GM21723 (cell line): ENCODE data around the gene MTHFD2.
"Not testable (repeated sequence)": the region's sequence is repeated elsewhere in the genome, so short reads cannot be mapped to it uniquely, and the experiment has no call there.

Experiments used
- ATAC-seq: cut with Tn5 transposase; IDR thresholded peaks from one replicate; pipeline ENCODE4 v1.9.1; 2021; ENCODE audit warnings: mild to moderate bottlenecking, moderate library complexity; ENCODE audit not compliant: unreplicated experiment

Gene MTHFD2

DNA sequence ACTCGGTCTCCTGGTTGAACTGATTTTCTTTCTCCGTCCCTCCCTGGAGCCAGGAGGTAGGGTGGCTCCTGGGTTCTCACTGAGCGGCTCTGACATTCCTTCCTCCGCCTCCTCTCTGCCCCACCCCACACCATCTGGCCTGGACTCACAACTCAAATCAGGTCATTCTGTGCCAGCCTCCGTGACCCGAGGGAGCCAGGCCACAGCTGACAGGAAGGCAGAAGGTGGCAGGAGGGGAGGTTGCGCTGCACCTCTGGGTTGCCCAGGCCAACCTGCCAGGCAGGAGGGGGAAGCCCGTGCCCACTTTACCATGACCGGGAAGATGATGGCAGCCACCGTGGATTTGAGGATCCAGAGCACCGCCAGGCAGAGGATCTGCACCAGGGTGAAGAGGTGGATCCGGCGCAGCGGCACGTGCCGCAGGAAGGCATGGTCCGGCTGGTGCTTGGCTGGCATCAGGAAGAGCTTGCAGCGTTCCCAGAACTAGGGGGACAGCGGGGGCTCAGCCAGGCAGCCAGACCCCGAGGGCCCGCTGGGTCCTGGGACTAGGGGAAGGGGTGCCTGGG is 28.3 kb downstream of the MTHFD2 start:
- ATAC-seq: no peak

DNA sequence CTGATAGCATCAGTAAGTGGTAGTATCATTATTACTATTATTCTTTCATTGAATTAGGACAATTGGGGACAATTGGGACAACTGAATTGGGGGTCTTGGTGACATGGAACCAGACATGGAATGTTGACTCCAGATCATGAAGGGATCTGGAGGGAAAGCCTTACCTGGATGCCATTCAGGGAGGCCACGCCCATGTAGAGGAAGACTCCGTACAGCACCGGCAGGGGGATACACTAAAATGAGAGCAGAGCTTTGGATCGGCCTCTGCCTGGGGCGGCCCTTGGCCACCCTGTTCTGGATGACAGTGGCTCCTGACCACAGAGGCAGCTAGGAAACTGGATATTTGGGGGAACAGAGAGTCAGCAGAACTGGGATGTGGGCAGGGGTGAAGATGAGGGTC is 29.2 kb downstream of the MTHFD2 start:
- no peak for ATAC-seq

DNA sequence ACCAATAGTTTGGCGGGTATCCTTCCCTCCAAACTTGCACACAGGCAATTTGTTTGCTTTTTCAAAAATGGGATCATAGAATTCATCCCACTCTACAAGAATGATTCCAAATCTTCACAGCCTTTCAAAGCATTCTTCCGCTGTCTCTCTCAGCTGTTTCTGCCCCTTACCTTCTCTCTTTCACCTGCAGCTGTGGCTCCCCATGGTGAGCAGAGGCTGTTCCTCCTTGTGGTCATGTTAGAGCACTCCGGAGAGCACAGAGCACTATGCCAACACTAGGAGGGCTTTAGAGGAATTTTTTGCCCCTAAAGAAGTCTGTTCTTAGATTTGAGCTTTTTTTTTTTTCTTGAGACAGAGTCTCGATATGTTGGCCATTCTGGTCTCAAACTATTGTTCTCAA is 30.4 kb downstream of the MTHFD2 start:
- no peak for ATAC-seq

DNA sequence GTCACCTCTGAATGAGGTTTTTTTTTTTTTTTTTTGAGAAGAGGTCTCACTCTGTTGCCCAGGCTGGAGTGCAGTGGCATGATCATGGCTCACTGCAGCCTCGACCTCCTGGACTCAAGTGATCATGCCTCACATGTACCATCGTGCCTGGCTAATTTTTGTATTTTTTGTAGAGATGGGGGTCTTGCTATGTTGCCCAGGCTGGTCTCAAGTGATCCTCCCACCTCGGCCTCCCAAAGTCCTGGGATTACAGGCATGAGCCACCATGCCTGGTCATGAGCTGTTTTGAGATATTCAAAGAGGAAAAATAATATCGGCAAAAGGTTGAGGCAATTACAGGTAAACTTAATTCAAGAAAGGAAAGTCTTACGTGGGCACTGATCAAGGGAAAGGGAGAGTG is 31.4 kb downstream of the MTHFD2 start:
- ATAC-seq: not testable (repeated sequence)

DNA sequence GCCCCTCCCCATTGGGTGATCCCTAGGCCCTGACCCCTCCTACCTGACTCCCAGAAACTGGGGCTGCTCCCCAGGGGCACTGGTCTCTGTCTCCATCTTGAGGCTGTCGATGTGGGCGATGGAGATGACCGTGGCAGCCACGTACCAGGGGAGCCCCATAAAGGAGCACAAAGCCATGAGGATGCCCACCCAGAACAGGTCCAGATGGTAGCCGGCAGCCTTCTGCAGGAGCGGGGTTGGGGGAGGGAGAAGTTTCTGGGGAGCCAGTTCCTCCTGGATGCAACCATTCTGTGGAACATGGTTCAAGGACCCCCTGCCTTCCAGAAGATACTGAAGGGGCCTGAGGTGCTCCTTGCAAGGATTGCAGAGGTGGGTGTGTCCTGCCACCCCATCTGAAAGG is 34.0 kb downstream of the MTHFD2 start:
- no peak for ATAC-seq

DNA sequence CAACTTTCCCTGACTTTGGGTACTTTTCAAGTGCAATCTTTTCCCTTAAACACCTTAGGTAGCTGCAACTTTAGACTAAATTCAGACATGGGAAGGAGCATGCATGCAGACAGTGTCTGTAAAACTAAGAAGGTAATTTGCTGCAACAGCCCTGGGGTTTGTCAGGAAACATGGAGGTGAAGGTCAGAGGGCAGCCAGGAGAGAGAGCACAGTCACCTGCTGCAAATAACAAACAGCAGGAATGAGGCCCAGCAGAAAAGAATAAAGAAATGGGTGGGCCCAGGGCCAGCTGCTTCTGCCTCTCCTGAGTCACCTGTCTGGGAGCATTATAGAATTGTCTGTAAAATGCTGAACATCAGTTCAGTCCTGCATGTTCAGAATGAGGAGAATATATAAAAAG is 35.2 kb downstream of the MTHFD2 start:
- no peak for ATAC-seq

DNA sequence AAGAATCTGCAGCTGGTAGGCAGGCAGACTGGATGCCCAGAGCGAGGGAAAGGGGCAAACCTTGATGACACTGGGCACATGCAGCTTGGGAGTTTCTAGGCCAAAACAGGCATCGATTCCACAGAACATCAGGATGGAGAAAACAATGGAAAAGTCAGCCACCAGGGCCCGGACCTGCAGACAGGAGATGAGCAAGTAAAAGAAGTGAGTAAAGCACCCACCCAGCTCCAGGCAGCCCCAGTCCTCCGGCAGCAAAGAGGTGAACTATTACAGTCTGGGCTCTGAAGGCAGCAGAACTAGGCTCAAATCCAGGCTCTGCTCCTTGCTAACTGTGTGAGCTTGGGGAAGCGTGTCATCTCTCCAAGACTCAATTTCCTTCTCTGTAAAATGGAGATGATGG is 36.6 kb downstream of the MTHFD2 start:
- no peak for ATAC-seq

DNA sequence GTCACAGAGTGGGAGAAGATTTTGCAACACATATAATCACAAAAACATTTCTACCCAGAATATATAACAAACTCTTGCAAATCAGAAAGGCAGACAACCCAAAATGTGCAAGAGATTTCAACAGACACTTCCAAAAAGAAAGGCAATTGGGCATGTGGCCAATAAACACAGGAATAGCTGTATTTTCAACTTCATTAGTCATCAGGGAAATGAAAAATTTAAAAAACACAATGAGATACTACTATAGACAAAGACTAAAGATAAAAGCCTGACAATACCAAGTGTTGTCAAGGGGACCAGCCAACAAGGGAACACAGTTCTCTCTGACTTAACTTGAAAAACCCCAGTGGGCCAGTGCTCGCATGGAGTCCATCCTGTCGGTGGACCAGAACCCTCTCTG is 40.5 kb downstream of the MTHFD2 start:
- ATAC-seq: no peak

DNA sequence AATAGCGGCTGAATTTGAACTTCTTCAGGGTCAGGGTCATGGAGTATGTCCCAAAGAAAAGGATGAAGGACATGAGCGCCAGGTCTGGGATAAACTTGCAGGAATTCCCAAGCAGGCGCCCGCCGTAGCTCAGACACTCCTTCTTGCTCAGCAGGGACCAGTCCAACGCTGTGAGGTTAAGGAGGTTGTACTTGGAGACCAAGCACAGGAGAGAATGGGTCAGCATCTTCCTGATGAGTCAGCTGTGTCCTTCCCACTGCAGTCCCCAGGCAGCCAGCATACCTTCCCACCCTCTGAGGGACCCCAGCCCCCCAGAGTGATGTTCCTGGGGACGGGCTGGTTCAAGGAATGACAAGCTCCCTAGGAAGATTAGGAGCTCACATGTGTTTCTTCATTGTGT is 40.9 kb downstream of the MTHFD2 start:
- no peak for ATAC-seq

DNA sequence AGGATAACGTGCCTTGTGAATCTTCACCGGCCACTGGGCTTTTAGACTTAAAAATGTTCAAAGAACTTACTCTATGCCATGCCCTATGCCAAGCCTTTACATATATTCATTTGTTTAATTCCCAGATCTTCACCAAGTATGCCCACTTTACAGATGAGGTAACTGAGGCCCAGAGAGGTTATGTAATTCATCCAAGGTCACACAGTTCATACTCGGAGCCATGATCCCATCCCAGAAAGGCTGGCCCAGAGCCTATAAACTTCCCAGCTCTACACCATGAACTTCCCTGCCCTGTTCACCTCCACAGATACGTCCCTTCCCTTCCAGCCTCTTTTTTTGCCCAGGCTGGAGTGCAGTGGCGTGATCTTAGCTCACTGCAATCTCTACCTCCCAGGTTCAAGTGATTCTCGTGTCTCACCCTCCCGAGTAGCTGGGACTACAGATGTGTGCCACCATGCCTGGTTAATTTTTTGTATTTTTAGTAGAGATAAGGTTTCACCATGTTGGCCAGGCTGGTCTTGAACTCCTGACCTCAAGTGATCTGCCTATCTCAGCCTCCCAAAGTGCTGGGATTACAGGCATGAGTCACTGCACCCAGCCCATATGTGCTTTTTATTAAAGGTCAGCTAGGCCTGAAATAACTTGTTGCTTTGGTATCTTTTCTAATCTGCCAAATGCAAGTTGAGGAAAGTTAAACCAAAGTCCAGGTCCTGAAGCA is 44.1 kb downstream of the MTHFD2 start:
- ATAC-seq: no peak

DNA sequence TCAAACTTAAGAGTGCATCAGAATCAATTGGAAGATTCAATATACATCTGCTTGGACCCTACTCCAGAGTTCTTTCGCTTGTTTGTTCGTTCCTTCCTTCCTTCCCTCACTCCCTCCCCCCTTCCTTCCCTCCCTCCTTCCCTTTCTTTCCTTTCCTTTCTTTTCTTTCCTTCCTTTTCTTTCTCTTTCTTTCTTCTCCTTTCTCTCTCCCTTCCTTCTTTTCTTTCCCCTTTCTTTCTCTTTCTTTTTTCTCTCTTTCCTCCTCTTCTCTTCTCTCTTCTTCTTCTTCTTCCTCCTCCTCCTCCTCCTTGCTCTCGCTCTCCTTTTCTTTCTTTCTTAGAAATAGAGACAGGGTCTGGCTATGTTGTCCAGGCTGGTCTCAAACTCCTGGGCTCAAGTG is 45.9 kb downstream of the MTHFD2 start:
- no peak for ATAC-seq

DNA sequence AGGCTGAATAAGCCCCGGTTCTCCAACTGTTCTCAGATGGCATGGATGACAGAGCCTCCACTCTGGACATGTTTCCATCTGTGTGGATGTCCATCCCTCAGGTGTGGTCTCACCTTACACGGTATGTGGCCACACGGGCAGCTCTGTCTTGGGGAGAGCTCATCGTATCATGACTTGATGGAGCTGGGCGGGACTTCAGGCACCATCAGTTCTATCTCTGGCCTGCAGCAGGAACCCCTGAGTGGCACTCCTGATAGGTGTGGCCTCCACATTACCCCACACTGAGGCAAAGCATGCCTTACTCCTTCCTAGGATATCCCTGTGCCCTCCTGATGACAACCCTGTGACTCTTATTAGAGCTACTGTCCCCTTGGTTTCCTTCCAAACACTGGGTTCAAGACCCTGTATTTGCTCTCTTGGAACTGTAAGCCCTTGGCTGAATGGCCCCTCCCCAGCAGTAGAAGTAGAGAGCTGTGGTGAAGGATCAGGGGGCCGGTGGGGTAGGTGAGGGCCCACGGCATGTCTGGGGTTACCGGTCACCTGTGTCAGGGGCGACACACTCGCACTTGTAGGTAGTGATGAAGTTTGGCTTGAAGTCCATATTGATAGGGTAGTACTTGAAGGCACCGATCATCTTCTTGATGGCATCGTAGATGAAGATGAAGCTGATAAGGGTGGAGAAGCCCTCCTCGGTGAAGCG is 48.2 kb downstream of the MTHFD2 start:
- no peak for ATAC-seq

DNA sequence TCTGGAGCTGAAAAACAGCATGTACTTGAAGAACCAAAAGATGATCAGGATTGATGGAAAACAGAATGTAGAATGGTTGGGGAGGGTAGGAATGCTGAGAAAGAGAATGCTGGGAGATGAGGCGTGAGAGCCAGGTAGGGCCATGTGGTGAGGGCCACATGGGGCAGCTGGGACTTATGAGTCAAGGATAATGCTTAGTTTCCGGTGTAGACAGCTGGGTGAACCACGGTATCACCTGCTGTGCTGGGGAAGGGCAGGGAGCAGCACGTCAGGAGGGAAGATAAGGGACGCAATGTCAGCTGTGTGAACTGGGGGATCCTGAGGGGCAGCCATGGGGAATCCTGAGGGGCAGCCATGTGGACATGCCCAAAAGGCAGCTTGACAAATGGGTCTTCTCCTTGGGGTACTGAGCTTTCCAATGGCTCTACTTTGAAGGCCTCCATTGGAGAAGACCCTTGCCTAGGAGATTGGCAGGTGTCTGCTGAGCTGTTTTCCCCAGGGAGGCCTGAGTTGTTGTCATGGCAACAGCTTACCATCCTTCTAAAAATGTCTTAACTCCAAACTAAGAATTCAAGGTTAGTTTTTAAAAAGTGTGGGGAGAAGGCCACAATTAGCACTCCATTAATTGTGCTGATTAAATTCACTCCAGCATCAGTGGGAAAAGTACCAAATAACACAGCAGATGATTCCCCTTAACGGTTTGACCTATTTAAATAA is 51.1 kb downstream of the MTHFD2 start:
- ATAC-seq: no peak

DNA sequence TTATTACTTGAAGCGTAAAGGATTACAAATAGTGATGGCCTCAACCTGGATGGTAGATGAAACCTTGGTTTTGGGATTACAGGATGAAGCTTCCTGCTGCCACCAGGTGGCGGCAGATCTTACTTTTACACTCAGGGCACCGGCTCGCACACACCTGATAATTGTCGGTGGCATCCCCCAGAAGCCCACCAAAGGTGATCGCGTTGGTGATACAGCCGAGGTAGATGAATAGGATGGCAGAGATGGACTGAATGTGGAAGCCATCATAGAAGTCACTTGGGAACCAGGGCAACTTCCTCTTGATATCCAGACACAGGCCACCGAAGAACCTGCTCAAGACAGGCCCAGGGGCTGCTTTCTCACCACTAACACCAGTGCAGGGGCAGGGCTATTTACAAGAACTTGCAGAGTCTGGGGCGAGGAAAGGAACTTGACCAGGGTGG is 51.8 kb downstream of the MTHFD2 start:
- no peak for ATAC-seq

DNA sequence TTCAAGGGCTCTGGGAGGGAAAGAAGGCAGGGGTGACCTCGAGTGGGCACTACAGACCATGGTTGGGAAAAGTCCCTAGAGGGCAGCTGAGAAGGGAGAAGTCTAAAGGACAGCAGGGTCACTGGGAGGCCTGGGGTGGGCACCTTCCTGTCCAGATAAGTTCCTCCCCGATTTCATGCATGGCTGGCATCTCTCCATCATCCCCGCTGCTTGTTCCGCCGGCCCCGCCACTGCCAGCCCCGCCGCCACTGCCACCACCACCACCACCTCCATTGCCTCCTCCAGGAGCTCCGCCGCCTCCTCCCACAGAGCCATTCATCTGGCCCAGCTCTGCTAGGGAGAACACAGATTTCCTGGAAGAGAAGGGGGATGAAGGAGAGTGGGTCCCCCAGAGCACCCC is 53.6 kb downstream of the MTHFD2 start:
- no peak for ATAC-seq

DNA sequence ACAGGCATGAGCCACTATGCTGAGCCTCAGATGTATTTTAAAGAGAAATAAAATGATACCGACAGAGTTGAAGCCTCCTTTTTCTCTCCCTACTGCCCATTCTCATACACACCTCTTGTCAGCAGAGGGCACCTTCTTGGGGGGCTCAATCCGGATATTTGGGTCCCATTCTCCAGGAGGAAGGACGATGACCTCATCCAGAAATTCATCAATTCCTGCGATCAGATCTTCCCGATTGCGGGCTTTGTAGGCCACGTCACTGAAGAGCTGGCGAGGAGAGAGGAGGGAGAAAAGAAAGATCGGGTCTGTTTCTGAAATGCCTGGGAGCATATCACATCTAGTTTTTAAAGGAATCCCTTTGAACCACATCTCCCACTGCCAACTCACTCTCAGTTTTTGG is 54.4 kb downstream of the MTHFD2 start:
- no peak for ATAC-seq

DNA sequence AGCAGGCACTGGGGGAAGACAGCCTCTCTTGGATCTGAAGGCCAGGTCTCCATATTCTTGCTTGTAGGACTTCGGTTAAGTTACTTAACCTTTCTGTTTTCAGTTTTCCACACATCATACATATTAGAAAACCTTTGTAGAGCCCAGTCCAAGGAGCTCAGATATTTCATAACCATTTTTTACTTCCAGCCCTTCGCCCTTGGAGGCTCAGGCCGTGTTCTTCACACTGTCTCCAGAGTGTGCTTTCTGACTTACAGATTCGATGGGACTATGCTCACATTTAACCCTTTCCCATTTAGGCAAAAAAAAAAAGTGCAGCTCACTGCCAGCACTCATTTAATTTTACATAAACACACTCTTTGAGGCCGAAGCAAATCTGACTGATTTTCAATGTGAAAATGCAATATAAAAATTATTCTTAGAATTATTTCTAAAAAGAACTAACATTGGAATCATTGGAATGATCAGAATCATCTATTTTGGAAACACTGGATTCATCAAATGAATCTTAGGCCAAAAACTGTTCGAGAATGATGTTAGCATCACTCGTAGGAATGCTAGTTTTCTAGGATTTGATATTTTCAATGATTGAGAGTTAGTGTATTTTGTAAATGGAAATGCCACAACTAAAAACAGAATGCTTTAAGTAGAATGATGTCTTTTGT is 55.0 kb downstream of the MTHFD2 start:
- ATAC-seq: no peak

DNA sequence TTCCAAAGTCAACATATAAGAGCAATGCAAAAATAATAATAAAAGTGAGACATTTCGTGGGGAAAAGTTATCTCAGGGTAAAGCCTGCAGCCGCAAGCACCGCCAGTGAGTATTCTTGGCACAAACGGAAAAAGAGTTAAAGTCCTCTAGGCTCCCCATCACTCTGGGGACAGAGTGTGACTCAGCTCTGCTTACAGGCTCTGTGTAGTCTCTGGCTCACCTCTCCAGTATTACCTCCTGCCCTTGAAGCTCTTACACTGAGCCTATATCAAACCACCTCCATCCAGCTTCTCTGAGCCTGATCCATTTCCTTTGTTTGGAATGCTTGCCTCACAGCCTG is 55.5 kb downstream of the MTHFD2 start:
- ATAC-seq: no peak

DNA sequence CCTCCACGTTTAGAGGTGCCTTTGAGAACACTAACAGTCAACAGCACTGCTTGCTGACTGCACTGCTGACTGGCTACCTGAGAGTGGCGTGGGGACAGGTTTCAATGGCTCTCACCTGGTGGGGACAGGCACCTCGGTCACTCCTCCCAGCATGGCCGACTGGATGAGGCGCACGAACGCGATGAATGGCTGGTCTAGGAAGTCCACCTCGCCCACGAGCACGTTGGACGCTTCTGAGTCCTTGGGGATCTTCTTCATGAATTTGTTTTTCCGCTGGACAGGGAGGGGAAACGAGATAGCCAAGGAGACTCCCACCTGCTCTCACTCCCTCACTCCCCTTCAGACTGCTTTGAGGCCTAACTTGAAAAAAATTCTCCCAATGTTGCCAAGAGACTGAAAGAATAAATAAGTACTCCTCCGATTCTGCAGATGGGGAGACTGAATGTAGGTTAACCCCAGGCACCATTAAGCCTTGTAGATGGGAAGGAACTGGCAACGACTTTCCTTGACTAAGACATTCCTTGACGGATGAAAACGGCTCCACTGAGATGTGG is 57.3 kb downstream of the MTHFD2 start:
- no peak for ATAC-seq

DNA sequence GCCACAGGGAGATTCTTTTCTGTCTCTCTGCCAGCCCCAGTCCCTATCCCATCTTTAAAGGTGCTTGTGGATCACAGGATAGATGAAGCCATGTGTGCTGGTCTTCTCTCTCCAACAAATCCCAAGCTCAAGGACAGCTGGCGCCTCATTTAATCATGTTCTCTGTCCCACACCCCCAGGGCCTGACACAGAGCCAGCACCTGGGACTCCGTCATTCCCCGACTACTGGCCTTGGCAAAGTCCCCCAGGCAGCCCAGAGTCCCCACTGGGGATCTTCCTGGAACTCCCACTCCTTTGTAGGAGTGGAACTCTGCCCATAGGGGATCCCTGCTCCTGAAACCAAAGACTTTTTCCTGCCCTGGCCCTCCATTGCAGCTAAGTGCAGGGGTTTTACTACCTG is 60.8 kb downstream of the MTHFD2 start:
- ATAC-seq: no peak

DNA sequence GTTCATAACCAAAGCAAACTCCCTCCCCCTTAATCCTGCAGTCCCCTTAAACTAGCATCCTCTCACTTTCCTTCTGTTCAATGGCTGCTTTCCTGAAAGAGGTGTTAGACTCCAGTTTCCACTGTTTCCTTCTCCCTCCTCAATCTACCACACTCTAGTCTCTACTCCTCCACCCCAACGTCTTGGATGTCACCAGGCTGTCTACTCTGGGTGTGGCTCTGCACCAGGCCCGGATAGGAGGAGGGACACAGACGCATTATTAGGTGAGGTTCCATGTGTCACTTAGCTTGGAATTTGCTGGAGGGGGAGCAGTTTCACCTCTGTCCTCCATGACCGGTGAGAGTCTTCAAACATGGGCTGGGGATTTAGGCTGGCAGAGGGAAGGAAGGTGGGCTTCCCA is 61.3 kb downstream of the MTHFD2 start:
- ATAC-seq: no peak
